Neuronal stem cell (in vitro differentiated cells): ENCODE measurements around the gene NQO2.

Experiments
- DNase-seq: peaks from one replicate; pipeline ENCODE4 v3.0.0-alpha.2; 2013; ENCODE audit warnings: low spot score
- H2AFZ ChIP-seq: one replicate; pipeline ENCODE4 v1.6.1; 2013; ENCODE audit warnings: mild to moderate bottlenecking, low read length, inconsistent platforms
- H2AK5ac ChIP-seq: 2 replicates; pipeline ENCODE4 v1.6.1; 2013; ENCODE audit warnings: low read depth, mild to moderate bottlenecking, inconsistent platforms, low read length, moderate library complexity, mixed read lengths
- H2BK120ac ChIP-seq: 2 replicates; pipeline ENCODE4 v1.6.1; 2013; ENCODE audit warnings: low read depth, mild to moderate bottlenecking, inconsistent platforms, low read length, moderate library complexity, mixed read lengths
- H2BK12ac ChIP-seq: one replicate; pipeline ENCODE4 v1.6.1; 2013; ENCODE audit warnings: low read length, inconsistent platforms
- H2BK15ac ChIP-seq: 2 replicates; pipeline ENCODE4 v1.6.1; 2013; ENCODE audit warnings: mild to moderate bottlenecking, low read length, inconsistent platforms, mixed read lengths
- H2BK5ac ChIP-seq: one replicate; pipeline ENCODE4 v1.6.1; 2013; ENCODE audit warnings: inconsistent platforms, mild to moderate bottlenecking, low read length, moderate library complexity
- H3K14ac ChIP-seq: one replicate; pipeline ENCODE4 v1.6.1; 2013; ENCODE audit warnings: low read length, inconsistent platforms
- H3K18ac ChIP-seq: 2 replicates; pipeline ENCODE4 v1.6.1; 2013; ENCODE audit warnings: low read length, inconsistent platforms
- H3K23ac ChIP-seq: 2 replicates; pipeline ENCODE4 v1.6.1; 2013; ENCODE audit warnings: low read depth, mild to moderate bottlenecking, mixed read lengths, low read length, inconsistent platforms; ENCODE audit not compliant: poor library complexity
- H3K27ac ChIP-seq: replicated peaks from 3 replicates; pipeline ENCODE4 v1.5.1; 2013; ENCODE audit warnings: low read length, inconsistent platforms
- H3K27me3 ChIP-seq, 3 experiments: 2 replicates each; pipeline ENCODE4 v1.6.1; 2013; ENCODE audit warnings: low read length in 3 of 3, mild to moderate bottlenecking in 2 of 3, inconsistent platforms in 1 of 3, low read depth in 1 of 3, mixed read lengths in 1 of 3, moderate library complexity in 1 of 3; ENCODE audit not compliant: control insufficient read depth in 3 of 3, insufficient read depth in 3 of 3
- H3K36me3 ChIP-seq, 2 donors: replicated peaks in 1 of 2; 2 replicates each; pipeline ENCODE4 v1.6.1; 2013; ENCODE audit warnings: low read length in 2 of 2; ENCODE audit not compliant: control insufficient read depth in 2 of 2, insufficient read depth in 2 of 2
- H3K4ac ChIP-seq: 2 replicates; pipeline ENCODE4 v1.6.1; 2013; ENCODE audit warnings: inconsistent platforms, mild to moderate bottlenecking, low read length, moderate library complexity
- H3K4me1 ChIP-seq, 2 donors: 1 replicate in 1 of 2; 2 replicates in 1 of 2; pipeline ENCODE4 v1.6.1; 2013; ENCODE audit warnings: low read length in 2 of 2, low read depth in 1 of 2; ENCODE audit not compliant: control insufficient read depth in 2 of 2, insufficient read depth in 1 of 2
- H3K4me2 ChIP-seq: one replicate; pipeline ENCODE4 v1.6.1; 2013; ENCODE audit warnings: mild to moderate bottlenecking, low read length, inconsistent platforms; ENCODE audit not compliant: insufficient read depth, poor library complexity, severe bottlenecking
- H3K4me3 ChIP-seq, 2 donors: 2 replicates each; pipeline ENCODE4 v1.5.1; 2013; ENCODE audit warnings: low read length in 2 of 2, mild to moderate bottlenecking in 2 of 2, inconsistent platforms in 1 of 2, moderate library complexity in 1 of 2
- H3K79me1 ChIP-seq: one replicate; pipeline ENCODE4 v1.6.1; 2013; ENCODE audit warnings: low read depth, mild to moderate bottlenecking, inconsistent platforms, low read length, moderate library complexity
- H3K9ac ChIP-seq: one replicate; pipeline ENCODE4 v1.6.1; 2013; ENCODE audit warnings: mild to moderate bottlenecking, low read depth, low read length, inconsistent platforms; ENCODE audit not compliant: poor library complexity
- H3K9me3 ChIP-seq, 2 donors: replicated peaks in 1 of 2; 2 replicates each; pipeline versions ENCODE3 to v1.6.1; 2013; ENCODE audit warnings: low read length in 2 of 2, mild to moderate bottlenecking in 2 of 2, inconsistent platforms in 1 of 2, low read depth in 1 of 2, mixed read lengths in 1 of 2, moderate library complexity in 1 of 2; ENCODE audit not compliant: control insufficient read depth in 2 of 2, insufficient read depth in 1 of 2
- H4K8ac ChIP-seq: one replicate; pipeline ENCODE4 v1.6.1; 2013; ENCODE audit warnings: low read depth, mild to moderate bottlenecking, inconsistent platforms, low read length, moderate library complexity
- H4K91ac ChIP-seq: one replicate; pipeline ENCODE4 v1.6.1; 2013; ENCODE audit warnings: low read length, low read depth, mild to moderate bottlenecking, inconsistent platforms; ENCODE audit not compliant: poor library complexity
- WGBS, 2 donors: extraction: QIAGEN DNeasy Blood & Tissue Kit; methylation state at CpG; one replicate each; pipeline ENCODE4 v1.1.7; 2013; ENCODE audit warnings: missing lambda C conversion rate in 2 of 2, mixed read lengths in 1 of 2; ENCODE audit not compliant: insufficient read length in 2 of 2, insufficient replicate concordance in 1 of 2; ENCODE audit errors: extremely low coverage in 2 of 2; 5-methylcytosine and 5-hydroxymethylcytosine counted together

The NQO2 gene

DNA sequence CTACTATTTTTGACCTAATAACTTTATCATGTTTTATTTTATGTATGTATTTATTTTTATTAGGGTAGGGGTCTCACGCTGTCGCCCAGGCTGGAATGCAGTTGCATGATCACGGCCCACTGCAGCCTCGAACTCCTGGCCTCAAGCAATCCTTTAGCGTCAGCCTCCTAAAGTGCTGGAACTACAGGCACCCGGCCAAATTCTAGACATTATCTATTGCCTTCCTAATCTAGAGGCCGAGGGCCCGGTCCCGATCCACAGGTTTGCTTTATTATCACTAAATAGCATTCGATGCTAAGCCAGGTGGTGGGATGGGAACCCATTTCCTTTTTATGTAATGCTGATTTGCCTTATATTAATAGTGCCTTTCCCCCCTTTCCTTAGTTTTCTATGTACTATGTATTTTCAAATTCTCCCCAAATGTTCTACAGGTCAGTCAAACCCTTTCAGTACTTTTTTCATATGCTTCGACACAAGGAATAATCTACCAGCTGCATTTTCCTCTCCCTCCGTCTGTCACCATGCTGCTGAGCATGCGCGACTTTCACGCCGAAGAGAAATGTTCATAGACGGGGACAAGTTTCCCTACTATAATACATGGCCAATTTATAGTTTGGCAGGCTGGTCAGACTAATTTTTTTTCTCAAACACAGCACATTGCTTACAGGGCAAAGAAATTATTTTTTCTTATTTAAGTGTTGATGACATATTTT, 34.7 kb upstream of the NQO2 start:
- H2BK5ac ChIP-seq, result no peak overlapping the region
- H3K23ac ChIP-seq, result no peak overlapping the region
- no peaks in the 10 kb centered on the region for H3K36me3 ChIP-seq
- no peak overlapping the region for H3K14ac ChIP-seq
- WGBS, 2 donors, result no CpG with 5 or more reads among the region's 17 CpGs
- H4K91ac ChIP-seq, result no peak overlapping the region
- peaks cover 3 to 7% of the 10 kb centered on the region in 2 donors for H3K4me1 ChIP-seq
- no peak overlapping the region for H2BK15ac ChIP-seq
- H3K27me3 ChIP-seq, result peaks cover 0 to 2% (median 0%) of the 10 kb centered on the region in 3 experiments
- no peaks in the 10 kb centered on the region for H3K9me3 ChIP-seq
- H2AFZ ChIP-seq, result no peak overlapping the region
- no peak overlapping the region for H3K27ac ChIP-seq
- H3K4ac ChIP-seq, result no peak overlapping the region
- no peak overlapping the region for H3K9ac ChIP-seq
- no peak for DNase-seq
- H2BK120ac ChIP-seq, result no peak overlapping the region
- no peak overlapping the region for H3K4me3 ChIP-seq
- no peak overlapping the region for H2AK5ac ChIP-seq
- H4K8ac ChIP-seq, result no peak overlapping the region
- H3K18ac ChIP-seq, result no peak overlapping the region
- H3K4me2 ChIP-seq, result no peak overlapping the region
- no peak overlapping the region for H2BK12ac ChIP-seq
- no peaks in the 10 kb centered on the region for H3K79me1 ChIP-seq

GRCh38 chr6:2966347-2966746, 33.3 kb upstream of the NQO2 start:
- Histone ChIP-seq H3K9me3 (no peaks in the 10 kb centered on the region), H4K8ac (no peak overlapping the region), H3K4ac (no peak overlapping the region), H3K9ac (no peak overlapping the region), H3K4me2 (no peak overlapping the region), H2AK5ac (no peak overlapping the region), H3K18ac (peak overlapping the region; percentile 1), H3K4me1 (peaks cover 1 to 8% of the 10 kb centered on the region in 2 donors), H4K91ac (no peak overlapping the region), H3K27ac (no peak overlapping the region), H3K4me3 (no peak overlapping the region), H3K36me3 (no peaks in the 10 kb centered on the region), H3K79me1 (no peaks in the 10 kb centered on the region), H2BK12ac (no peak overlapping the region), H3K14ac (no peak overlapping the region), H3K27me3 (peaks cover 0 to 2% (median 0%) of the 10 kb centered on the region in 3 experiments), H2BK5ac (no peak overlapping the region), H3K23ac (no peak overlapping the region), H2BK15ac (no peak overlapping the region), H2AFZ (no peak overlapping the region), H2BK120ac (no peak overlapping the region)
- WGBS, 2 donors, result no CpG with 5 or more reads among the region's 9 CpGs
- no peak for DNase-seq

GRCh38 chr6:2967936-2968335, 31.8 kb upstream of the NQO2 start:
- no peak overlapping the region for H3K23ac ChIP-seq
- H3K9me3 ChIP-seq, result no peaks in the 10 kb centered on the region
- no peak overlapping the region for H4K8ac ChIP-seq
- no peak for DNase-seq
- no peak overlapping the region for H3K4ac ChIP-seq
- H4K91ac ChIP-seq, result no peak overlapping the region
- H2BK120ac ChIP-seq, result no peak overlapping the region
- peaks cover 0 to 5% (median 0%) of the 10 kb centered on the region in 3 experiments for H3K27me3 ChIP-seq
- no peaks in the 10 kb centered on the region for H3K79me1 ChIP-seq
- H3K14ac ChIP-seq, result no peak overlapping the region
- peaks cover 3 to 8% of the 10 kb centered on the region in 2 donors for H3K4me1 ChIP-seq
- H3K18ac ChIP-seq, result no peak overlapping the region
- no peak overlapping the region for H2BK5ac ChIP-seq
- H3K27ac ChIP-seq, result no peak overlapping the region
- H3K4me3 ChIP-seq, result no peak overlapping the region
- no peak overlapping the region for H2BK12ac ChIP-seq
- H3K4me2 ChIP-seq, result no peak overlapping the region
- no peak overlapping the region for H2AK5ac ChIP-seq
- no peak overlapping the region for H2BK15ac ChIP-seq
- no peaks in the 10 kb centered on the region for H3K36me3 ChIP-seq
- no CpG with 5 or more reads among the region's 7 CpGs for WGBS, 2 donors
- H2AFZ ChIP-seq, result no peak overlapping the region
- no peak overlapping the region for H3K9ac ChIP-seq

DNA sequence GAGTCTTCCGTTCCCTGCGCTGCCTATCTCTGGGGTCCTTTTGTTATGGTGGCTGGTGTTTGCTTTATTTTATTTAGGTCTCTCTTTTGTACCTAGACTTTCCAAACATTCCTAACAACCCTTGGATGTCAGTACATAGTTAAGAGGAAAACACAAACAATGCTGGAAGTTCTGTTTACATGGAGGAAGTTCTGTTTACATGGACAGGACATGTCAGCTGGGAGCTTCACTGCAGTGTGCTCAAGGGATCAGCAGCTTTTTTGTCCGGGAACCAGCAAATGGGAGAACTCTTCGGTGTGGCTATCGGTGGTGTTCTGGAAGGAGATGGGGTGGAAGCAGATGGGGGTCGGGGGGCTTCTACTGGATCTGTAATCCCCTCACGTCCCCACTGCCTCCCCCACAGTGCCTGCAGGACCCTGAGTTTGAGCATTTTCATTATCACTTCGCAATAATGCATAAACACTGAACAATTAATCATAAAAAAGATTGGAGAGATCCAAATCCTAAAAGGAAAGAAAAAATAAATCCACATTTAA, 31.0 kb upstream of the NQO2 start:
- H3K4me2 ChIP-seq, result no peak overlapping the region
- no peak overlapping the region for H3K14ac ChIP-seq
- no peak overlapping the region for H3K27ac ChIP-seq
- no peak overlapping the region for H3K9ac ChIP-seq
- peaks cover 3 to 8% of the 10 kb centered on the region in 2 donors for H3K4me1 ChIP-seq
- no peak overlapping the region for H4K8ac ChIP-seq
- H3K36me3 ChIP-seq, result no peaks in the 10 kb centered on the region
- peaks cover 0 to 5% (median 0%) of the 10 kb centered on the region in 3 experiments for H3K27me3 ChIP-seq
- H3K4me3 ChIP-seq, result no peak overlapping the region
- H3K4ac ChIP-seq, result no peak overlapping the region
- no peak overlapping the region for H3K23ac ChIP-seq
- WGBS, 2 donors, result no CpG with 5 or more reads among the region's 8 CpGs
- H2AK5ac ChIP-seq, result no peak overlapping the region
- no peak overlapping the region for H2BK12ac ChIP-seq
- no peak overlapping the region for H2BK120ac ChIP-seq
- H3K9me3 ChIP-seq, result no peaks in the 10 kb centered on the region
- H2BK5ac ChIP-seq, result no peak overlapping the region
- H3K18ac ChIP-seq, result no peak overlapping the region
- no peaks in the 10 kb centered on the region for H3K79me1 ChIP-seq
- DNase-seq, result no peak
- no peak overlapping the region for H2AFZ ChIP-seq
- H4K91ac ChIP-seq, result no peak overlapping the region
- H2BK15ac ChIP-seq, result no peak overlapping the region
